ENCODE measurements around the gene TGFBR1.

Gene TGFBR1

GRCh38 chr9:99104459-99105151, at the start of gene TGFBR1:
TSS of gene TGFBR1 (plus strand) at chr9:99105113. CDS start at chr9:99105206, 93 bp downstream.
- DNase-seq, result peak; percentile 74

DNA sequence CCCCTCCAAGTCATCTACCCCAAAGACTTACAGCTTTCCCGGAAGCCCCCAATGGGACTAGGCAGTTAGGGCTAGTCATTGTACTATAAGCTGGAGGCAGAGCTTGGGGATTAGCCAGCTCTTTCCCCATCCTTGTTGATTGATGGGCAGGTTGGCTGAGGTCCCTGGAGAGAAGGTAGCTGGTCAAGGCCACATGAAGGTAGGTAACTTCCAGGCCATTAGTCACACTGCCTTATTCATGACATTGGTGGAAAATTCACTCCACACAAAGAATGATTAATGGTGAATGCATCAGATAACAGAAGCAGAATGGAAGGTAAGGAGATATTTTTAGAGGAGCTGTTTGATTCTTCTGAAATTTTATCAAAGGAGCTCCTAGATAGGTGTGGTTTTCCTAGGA, 49.5 kb upstream of the TGFBR1 start:
- no peak for DNase-seq

- no peak for DNase-seq
Observed at GRCh38 chr9:99056186-99056585, 48.7 kb upstream of the TGFBR1 start.

- DNase-seq, result no peak
Observed at GRCh38 chr9:99056886-99057664, 47.8 kb upstream of the TGFBR1 start.

- no peak for DNase-seq
Observed at GRCh38 chr9:99057665-99058625, 47.0 kb upstream of the TGFBR1 start.

DNA sequence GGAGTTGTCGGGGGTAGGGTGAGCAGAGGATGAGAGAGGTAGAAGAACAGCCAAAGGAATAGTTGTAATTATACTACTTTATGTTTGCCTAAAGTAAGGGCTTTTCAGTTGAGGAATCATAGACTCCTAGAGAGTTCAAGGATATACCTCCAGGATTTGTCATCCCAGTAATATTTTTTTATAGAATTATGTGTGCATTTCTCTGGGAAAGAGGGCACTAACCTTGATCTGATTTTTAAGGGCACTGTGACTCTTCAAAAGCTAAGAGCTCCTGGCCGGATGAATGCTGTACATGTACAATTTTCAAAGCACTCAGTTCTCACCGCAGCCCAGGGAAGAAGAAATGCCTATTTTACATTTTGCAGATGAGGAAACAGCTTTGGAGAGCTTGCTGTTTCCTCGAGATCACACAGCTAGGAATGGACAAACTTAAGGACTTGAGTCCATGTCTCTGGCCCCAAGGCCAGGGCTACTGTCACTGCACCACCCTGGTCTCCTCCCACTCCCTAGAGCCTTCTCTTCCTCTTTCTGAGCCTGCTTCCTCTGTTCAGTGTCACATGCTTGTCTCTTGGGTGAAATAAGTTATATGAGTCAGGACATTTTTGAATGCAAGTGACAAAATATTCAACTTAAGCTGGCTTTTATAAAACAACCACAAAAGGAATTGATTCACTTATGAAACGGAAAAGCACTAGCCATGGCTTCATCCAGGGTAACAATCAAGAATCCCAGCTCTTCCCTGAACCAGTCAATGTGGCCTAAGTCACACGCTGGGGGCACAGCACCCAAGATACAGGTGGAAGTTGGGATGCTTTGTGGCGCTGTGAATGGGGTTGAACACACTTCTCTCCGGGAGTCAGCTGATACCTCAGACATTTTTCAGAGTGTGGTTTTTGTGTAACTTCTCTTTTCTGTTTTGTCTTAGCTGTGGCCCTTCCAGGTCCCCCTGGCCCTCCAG, 45.7 kb upstream of the TGFBR1 start:
- DNase-seq, result no peak

DNA sequence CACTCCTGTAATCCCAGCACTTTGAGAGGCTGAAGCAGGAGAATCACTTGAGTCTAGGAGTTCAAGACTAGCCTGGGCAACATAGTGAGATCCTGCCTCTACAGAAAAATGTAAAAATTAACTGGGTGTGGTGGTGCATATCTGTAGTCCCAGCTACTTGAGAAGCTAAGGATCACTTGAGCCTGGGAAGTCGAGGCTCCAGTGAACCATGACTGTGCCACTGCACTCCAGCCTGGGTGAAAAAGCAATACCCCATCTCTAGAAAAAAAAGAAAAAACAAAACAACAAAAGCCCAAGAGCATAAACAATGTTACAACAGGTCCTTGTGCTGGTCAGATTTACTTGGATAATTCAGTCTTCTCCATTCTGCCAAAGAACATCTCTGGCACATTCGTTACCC, 44.3 kb upstream of the TGFBR1 start:
- DNase-seq, result no peak

DNA sequence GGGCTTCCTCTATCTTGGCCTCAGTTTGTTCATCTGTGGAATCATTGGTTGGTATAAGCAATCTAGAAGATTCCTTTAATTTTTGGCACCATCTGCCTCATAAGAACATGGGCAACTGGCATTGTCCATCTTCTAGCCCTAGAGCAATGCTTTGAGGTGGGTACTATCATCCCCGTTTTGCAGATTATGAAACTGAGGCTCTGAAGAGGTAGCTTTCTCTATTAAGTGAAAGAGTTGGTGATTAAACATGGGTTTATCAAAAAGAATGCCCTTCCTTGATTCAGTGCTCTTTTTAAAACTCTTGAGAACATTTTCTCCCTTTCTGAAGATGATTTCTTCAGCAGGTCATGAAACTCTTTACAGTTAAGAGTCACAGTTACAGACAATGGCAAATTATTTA, 42.4 kb upstream of the TGFBR1 start:
- DNase-seq, result no peak

DNA sequence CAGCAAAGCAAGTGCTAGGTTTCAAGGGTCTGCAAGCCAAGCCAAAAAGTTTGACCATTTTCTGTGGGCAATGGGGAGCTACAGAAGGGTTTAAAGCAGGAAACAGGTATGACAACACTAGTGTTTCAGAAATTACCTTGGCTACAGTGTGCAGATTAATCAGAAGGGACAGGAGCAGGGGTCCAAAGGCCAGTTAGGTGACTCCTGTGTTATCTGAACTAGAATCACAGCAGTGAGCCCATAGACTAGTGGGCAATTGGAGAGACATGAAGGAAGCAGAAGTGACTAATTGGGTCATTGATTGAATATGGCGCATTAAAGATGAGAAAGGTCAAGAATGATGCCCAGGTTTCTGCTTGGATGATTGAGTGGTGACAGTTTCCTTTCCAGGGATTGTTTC, 41.4 kb upstream of the TGFBR1 start:
- DNase-seq, result no peak

DNA sequence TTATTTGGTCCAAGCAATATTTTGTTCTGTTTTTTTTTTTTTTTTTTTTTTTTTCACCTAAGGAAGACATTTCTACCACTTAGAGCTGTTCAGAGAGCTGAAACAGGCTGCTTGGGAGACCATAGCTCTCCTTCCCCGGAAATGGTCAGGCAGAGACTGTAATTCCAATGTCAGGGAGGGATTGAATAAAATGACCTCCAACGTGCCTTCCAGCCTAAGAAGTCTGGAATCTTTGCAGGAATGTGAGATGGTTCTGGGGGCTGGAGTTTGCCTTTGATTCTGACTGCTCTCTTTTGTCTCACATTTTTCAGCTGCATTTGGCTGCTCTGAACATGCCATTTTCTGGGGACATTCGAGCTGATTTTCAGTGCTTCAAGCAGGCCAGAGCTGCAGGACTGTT, 38.3 kb upstream of the TGFBR1 start:
- no peak for DNase-seq

DNA sequence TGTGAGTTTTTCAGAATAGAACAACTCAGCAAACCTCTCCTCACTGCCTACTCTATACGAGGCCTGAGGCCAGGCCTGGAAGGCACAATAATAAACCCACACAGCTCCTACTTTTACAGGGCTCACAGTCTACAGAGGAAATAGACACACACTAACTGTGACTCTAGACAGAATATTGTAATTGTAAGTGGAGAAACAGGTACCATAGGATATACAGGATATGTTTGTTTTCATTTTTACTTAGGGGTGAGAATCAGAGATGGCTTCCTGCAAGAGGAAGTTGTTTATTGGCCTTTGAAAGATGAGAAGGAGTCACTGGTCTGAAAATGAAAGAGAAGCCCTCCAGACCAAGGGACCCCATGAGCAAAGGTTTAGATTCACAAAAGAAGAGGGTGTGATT, 35.8 kb upstream of the TGFBR1 start:
- no peak for DNase-seq

GRCh38 chr9:99069546-99069945, 35.4 kb upstream of the TGFBR1 start:
- DNase-seq, result no peak

DNA sequence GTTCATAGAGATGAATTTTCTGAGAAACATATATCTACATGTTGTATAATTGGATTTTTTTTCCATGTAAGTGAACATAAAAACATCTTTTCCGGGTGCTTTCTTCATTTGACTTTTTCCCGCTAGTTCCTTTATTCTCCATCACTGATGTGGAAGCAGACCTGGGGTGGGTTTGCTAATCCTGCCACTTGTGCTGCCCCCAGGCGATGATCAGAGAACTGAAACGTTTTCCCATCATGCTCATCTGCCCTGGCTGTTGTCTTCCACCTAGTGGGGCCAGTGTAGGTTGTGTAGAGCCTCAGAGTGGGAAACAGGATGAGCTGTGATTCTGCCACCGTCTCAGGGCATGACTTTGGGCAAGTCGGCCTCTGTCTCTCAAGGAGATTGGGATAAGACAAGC, 34.2 kb upstream of the TGFBR1 start:
- DNase-seq, result no peak

- DNase-seq, result no peak
Observed at GRCh38 chr9:99071313-99072039, 33.4 kb upstream of the TGFBR1 start.

GRCh38 chr9:99072040-99072394, 32.9 kb upstream of the TGFBR1 start:
- DNase-seq, result no peak

GRCh38 chr9:99073347-99073746, 31.6 kb upstream of the TGFBR1 start:
- no peak for DNase-seq

DNA sequence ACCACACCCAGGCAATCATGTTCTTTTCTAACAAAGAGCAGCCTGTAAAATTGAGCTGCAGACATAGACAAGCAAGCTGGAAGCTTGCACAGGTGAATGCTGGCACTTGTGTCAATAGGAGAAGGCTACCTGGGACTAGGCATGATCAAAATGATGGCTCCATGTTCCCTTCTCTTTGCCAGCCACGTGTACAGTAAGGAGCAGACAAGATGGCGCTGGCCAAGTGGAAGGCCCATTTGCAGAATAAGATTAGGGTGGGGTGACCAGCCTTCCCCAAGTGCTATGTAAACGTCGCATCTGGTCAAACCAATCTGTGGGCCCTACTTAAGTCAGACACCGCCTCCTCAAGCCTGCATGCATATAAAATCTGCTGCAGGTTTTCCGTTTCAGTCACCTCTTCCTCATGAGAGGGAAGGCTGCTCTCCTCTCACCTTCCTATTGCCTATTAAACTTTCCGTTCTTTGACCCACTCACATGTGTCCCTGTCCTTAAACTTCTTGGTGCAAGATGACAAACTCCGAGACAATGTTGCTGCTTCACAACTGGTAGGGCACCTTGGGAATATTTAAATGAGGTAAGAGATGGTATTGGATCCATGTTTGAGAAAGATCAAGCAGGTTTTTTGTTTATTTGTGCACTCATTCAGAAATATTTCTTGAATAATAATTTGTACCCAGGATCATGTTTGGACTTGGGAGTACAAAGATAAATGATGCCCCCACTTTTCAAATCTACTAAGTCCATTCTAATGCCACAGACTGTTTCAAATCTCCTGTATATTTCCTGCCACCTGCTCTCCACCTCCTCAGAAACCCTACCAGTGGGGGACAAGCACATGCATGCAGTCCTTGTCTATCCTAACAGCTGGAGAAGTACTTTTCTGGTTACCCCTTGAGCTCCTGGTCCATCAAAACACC, 30.7 kb upstream of the TGFBR1 start:
- no peak for DNase-seq

GRCh38 chr9:99074902-99075245, 30.0 kb upstream of the TGFBR1 start:
- DNase-seq, result no peak

DNA sequence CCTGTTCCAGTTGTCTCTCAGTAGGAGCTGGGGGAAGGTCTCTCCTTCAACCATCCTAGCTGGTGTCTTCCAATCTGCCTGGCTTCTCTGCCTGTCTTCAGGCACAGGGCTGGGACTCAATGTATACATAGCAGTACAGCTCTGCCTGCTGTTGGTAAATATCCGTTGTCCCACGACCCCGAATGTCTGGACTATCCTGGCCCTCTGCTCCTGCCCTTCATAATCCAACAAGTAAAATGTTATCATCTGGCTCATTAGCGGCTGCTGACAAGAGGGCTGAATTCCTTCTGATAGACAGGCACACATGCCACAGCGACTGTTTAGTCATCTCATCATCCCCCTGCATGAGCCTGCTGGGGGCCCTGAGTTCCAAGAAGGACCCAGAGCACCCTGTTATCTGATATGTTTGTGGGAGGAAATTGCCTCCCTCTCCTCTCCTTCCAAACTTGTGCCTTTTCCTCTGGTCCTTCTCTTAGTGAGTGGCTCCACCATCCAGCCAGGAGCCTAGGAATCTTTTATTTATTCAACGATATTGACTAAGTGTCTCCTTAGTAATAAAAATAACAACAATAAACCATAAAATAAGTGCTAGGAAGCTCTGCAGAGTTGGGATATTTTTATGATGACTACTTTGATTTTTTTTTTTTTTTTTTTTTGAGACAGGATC, 29.5 kb upstream of the TGFBR1 start:
- DNase-seq, result no peak

GRCh38 chr9:99076030-99076429, 28.9 kb upstream of the TGFBR1 start:
- no peak for DNase-seq
